ENCODE results near the gene PAGR1. TPM values are rescaled to one million over a fixed set of nuclear protein-coding genes. Genes with fewer than 3 reads are reported as not detected.
"Not testable (repeated sequence)": the region's sequence is repeated elsewhere in the genome, so short reads cannot be mapped to it uniquely, and the experiment has no call there.

The PAGR1 gene
- total RNA-seq, 1 donor from 2014 or later, result 15.6 TPM

DNA sequence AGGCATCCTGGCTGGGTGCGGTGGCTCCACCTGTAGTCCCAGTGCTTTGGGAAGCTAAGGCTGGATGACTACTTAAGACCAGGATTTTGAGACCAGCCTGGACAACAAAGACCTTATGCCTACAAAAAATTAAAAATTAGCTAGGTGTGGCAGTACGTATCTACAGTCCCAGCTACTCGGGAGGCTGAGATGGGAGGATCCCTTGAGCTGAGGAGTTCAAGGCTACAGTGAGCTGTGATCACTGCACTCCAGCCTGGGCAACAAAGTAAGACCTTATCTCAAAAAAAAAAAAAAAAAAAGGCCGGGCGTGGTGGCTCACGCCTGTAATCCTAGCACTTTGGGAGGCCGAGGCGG lies 10.4 kb downstream of the PAGR1 start:
- intact Hi-C loops (cut with DNase I), result no loop called here
- DNase-seq (ENCODE audit: low spot score), result no peak

DNA sequence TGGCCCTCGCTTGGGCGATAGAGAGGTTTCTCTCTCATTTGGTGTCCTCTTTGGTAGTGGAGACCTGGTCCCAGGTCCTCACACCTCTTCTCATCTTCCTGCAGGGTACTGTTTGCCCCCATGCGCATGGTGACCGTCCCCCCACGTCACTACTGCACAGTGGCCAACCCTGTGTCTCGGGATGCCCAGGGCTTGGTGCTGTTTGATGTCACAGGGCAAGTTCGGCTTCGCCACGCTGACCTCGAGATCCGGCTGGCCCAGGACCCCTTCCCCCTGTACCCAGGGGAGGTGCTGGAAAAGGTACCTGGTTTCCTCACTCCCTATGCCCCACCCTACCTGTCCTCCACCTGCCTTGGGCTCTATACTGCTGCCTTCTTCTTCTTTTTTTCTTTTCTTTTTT lies 14.8 kb downstream of the PAGR1 start:
- DNase-seq (ENCODE audit: low spot score), result no peak
- intact Hi-C loops (cut with DNase I), result loop anchor here (10.0 kb wide), 2 partner anchors 74 to 1004 kb away; partner anchors contain the start of gene ASPHD1

DNA sequence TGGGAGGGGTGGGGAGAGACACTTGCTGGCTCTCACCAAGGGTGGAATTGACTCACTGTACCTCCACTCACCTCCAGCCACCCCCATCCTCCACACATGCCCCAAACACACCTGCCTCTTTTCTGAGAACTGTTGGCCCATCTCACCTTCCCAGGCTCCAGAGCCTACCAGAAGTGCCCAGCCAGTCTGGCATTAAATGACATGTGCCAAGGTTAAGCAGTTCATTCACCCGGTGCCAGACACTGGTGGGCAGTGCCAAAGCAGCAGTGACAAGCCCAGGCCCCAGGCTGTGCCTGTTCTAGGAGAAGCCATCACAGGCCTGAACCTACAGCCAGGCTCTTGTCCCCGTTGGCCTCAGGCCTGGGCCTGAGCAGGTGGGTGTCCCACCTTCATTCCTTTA lies 15.5 kb downstream of the PAGR1 start:
- no peak for DNase-seq (ENCODE audit: low spot score)

DNA sequence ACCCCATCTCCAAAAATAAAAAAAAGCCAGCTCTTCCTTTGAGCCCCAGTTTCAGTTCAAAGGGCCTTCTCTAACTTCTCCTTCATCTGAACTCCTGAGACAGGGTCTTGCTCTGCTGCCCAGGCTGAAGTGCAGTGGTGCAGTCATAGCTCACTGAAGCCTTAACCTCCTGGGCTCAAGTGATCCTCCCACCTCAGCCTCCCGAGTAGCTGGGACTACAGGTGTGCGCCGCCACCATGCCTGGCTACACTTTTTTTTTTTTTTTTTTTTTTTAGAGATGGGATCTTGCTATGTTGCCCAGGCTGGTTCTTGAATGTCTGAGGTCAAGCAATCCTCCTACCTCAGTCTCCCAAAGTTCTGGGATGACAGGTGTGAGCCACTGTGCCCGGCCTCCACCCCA lies 17.3 kb downstream of the PAGR1 start:
- intact Hi-C loops (cut with DNase I), result loop anchor here (10.0 kb wide), 2 partner anchors 72 to 1002 kb away; partner anchors contain the start of gene ASPHD1
- not testable (repeated sequence) for DNase-seq (ENCODE audit: low spot score)

More for the DNA sequence above, 15.5 kb downstream of the PAGR1 start:
- intact Hi-C loops (cut with DNase I), result loop anchor here (10.0 kb wide), 2 partner anchors 73 to 1003 kb away; partner anchors contain the start of gene ASPHD1

DNA sequence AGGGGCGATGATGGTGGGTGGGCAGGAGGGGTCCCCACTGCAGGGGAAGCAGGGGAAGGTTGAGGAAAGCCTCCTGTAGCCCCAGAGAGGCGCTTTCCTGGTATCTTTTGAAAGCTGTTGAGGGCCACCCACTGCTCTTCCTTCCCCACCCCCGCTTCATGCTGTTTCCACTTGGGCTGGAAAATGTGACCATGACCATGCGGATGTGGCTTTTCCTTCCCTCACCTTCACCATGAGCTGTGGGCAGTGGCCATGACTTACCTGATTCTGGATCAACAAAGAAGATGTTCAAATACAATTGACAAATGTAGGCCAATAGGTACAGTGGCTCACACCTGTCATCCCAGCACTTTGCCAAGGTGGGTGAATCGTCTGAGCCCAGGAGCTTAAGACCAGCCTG lies 18.1 kb downstream of the PAGR1 start:
- no peak for DNase-seq (ENCODE audit: low spot score)
- intact Hi-C loops (cut with DNase I), result loop anchor here (10.0 kb wide), 2 partner anchors 71 to 1001 kb away; partner anchors contain the start of gene ASPHD1

DNA sequence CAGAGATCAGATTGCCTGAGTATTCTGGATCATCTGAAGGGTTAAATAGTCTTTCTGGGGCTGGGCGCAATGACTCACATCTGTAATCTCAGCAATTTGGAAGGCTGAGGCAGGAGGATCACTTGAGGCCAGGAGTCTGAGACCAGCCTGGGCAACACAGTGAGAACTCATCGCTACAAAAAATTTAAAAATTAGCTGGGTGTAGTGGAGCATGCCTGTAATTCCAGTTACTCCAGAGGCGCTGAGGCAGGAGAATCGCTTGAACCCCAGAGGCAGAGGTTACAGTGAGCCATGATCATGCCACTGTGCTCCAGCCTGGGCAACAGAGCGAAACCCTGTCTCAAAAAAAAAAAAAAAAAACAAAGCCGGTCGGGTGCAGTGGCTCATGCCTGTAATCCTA lies 20.0 kb downstream of the PAGR1 start:
- intact Hi-C loops (cut with DNase I), result loop anchor here (10.0 kb wide), 2 partner anchors 69 to 999 kb away; partner anchors contain the start of gene ASPHD1
- DNase-seq (ENCODE audit: low spot score), result no peak

DNA sequence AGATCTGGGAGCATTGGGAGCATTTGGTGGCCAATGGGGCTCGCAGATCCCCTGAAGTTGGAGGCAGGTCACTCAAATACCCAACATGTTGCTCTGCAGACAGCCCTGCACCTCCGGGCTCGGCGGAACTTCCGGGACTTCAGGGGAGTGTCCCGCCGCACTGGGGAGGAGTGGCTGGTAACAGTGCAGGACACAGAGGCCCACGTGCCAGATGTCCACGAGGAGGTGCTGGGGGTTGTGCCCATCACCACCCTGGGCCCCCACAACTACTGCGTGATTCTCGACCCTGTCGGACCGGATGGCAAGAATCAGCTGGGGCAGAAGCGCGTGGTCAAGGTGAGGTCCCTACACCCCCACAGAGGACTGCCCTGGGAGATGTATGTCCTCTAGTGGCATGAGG lies 20.7 kb downstream of the PAGR1 start:
- intact Hi-C loops (cut with DNase I), result loop anchor here (10.0 kb wide), 2 partner anchors 68 to 998 kb away; partner anchors contain the start of gene ASPHD1
- no peak for DNase-seq (ENCODE audit: low spot score)

DNA sequence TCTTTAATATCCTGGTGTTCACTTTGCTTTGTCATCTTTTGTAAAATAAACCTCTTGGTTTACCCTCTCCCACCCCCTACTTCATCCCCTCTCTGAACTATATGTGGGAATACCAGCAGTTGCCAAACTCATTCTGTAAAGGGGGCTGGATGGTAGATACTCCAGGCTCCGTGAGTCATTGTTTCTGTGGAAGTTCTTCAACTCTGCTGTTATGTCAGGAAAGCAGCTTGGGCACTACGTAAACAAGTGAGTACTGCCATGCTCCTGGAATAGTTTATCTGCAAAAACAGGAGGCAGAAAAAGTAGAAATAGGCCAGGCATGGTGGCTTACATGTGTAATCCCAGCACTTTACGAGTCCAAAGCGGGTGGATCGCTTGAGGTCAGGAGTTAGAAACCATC lies 21.9 kb downstream of the PAGR1 start:
- DNase-seq (ENCODE audit: low spot score), result no peak
- intact Hi-C loops (cut with DNase I), result loop anchor here (10.0 kb wide), 2 partner anchors 67 to 997 kb away; partner anchors contain the start of gene ASPHD1

DNA sequence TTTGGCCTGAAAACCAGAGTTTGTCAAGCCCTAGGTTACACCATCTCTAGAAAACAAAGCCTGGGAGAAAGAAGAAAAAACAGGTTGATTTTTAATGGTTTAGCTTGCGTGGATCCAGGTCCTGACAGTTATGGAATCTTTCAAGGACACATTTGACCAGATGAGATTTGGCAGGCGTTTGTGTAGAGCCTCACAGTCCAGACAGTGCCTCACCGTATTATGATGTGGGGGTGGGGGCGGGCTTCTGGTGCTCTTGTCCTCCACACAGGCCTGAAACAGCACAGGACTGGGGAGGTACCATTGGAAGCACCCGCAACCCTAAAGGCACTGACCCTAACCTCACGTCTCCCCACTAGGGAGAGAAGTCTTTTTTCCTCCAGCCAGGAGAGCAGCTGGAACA lies 23.9 kb downstream of the PAGR1 start:
- DNase-seq (ENCODE audit: low spot score), result no peak
- intact Hi-C loops (cut with DNase I), result loop anchor here (10.0 kb wide), 2 partner anchors 65 to 995 kb away; partner anchors contain the start of gene ASPHD1

DNA sequence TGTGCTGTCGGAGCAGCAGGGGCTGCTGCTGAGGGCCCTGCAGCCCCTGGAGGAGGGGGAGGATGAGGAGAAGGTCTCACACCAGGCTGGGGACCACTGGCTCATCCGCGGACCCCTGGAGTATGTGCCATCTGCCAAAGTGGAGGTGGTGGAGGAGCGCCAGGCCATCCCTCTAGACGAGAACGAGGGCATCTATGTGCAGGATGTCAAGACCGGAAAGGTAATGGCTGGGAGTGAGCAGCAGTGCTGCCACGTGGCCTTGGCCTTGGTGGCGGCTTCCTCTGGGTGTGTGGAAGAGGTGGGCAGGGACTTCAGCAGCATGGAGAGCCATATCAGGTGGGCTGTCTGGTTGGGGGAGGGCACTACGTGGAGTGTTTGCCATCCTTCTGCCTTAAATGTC lies 24.3 kb downstream of the PAGR1 start:
- intact Hi-C loops (cut with DNase I), result no loop called here

DNA sequence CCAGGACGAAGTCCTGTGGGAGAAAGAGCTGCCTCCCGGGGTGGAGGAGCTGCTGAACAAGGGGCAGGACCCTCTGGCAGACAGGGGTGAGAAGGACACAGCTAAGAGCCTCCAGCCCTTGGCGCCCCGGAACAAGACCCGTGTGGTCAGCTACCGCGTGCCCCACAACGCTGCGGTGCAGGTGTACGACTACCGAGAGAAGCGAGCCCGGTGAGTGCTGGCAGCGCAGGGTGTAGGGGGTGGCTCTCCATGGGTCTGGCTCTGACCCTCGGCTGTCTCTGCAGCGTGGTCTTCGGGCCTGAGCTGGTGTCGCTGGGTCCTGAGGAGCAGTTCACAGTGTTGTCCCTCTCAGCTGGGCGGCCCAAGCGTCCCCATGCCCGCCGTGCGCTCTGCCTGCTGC lies 25.7 kb downstream of the PAGR1 start:
- intact Hi-C loops (cut with DNase I), result no loop called here
- DNase-seq (ENCODE audit: low spot score), result no peak

More for the DNA sequence above, 24.3 kb downstream of the PAGR1 start:
- no peak for DNase-seq (ENCODE audit: low spot score)

DNA sequence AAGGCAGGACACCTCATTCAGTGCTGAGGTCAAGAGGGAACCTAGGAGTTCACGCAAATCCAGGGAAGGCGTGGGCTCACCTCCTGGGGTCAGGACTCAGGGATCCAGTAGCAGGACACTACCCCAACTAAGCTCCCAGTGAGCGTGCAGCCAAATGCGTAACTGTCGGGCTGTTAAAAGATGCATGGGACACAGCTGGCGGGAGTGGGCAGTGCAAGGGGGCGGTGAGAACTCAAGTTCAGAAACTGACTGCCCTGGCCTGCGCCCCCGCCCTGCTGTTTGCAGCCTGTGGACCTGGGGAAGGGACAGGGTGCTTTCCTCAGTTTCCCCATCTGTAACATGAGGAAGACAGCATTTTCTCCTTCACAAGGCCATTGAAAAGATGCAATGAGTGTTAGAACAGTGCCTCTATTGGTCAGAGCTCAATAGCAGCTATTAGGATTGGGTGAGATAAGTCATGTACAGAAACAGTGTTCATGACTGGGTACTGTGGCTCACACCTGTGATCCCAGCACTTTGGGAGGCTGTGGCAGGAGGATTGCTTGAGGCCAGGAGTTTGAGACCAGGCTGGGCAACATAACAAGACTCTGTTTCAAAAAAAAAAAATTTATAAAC lies 26.9 kb downstream of the PAGR1 start:
- intact Hi-C loops (cut with DNase I), result no loop called here
- no peak for DNase-seq (ENCODE audit: low spot score)

DNA sequence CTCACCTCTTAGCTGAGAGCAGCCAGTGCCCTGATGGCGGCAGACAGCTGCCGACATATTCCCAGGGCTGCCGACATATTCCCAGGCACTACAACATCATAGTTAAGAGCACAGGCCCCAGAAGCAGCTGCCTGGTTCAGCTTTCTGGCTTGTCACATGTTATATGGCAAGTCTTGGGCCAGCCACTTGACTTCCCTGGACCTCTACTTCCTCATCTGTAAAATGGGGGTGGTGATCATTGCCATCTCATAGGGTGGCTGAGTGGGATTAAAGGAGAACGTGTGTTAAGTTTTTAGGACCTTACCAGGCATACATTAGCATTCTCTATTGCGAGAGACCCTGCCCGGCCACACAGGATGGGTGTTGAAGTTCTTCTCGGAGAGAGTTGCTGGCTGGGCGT lies 28.0 kb downstream of the PAGR1 start:
- DNase-seq (ENCODE audit: low spot score), result no peak
- intact Hi-C loops (cut with DNase I), result no loop called here

DNA sequence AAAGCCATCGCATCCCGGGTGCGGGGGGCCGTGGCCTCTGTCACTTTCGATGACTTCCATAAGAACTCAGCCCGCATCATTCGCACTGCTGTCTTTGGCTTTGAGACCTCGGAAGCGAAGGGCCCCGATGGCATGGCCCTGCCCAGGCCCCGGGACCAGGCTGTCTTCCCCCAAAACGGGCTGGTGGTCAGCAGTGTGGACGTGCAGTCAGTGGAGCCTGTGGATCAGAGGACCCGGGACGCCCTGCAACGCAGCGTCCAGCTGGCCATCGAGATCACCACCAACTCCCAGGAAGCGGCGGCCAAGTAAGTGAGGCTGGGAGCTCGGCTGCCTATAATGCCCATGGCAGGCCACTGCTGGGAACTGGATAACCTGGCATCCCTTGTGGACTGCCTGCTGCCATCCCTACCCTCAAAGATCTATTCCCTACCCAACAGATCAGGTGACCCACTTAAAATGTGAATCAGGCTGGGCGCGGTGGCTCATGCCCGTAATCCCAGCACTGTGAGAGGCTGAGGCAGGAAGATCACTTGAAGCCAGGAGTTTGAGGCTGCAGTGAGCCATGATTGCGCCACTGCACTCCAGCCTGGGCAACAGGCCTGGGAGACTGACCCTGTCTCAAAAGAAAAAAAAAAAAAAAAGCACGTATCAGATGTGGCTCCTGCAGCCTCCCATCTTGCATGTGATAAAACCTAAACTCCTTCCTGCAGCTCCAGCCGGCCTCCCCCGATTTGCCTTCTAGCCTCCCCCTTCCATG lies 28.8 kb downstream of the PAGR1 start:
- intact Hi-C loops (cut with DNase I), result loop anchor here (5.0 kb wide), 1 partner anchor 147 kb away; no protein-coding TSS in a partner anchor
- DNase-seq (ENCODE audit: low spot score), result no peak

DNA sequence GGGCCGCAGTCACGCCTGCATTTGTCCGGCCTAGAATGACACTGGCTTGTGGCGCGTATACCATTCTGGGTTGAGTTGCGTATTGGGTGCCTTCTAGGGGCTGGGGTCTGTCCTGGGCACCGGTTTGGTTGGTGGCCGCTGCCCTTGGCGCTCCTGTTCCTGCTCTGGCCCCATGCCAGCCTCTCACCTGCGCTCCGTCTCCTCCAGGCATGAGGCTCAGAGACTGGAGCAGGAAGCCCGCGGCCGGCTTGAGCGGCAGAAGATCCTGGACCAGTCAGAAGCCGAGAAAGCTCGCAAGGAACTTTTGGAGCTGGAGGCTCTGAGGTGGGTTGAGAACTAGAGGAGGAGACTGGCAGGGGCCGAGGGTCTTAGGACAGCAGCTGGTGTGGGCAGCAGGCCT lies 29.7 kb downstream of the PAGR1 start:
- no peak for DNase-seq (ENCODE audit: low spot score)
- intact Hi-C loops (cut with DNase I), result loop anchor here (5.0 kb wide), 1 partner anchor 148 kb away; no protein-coding TSS in a partner anchor

DNA sequence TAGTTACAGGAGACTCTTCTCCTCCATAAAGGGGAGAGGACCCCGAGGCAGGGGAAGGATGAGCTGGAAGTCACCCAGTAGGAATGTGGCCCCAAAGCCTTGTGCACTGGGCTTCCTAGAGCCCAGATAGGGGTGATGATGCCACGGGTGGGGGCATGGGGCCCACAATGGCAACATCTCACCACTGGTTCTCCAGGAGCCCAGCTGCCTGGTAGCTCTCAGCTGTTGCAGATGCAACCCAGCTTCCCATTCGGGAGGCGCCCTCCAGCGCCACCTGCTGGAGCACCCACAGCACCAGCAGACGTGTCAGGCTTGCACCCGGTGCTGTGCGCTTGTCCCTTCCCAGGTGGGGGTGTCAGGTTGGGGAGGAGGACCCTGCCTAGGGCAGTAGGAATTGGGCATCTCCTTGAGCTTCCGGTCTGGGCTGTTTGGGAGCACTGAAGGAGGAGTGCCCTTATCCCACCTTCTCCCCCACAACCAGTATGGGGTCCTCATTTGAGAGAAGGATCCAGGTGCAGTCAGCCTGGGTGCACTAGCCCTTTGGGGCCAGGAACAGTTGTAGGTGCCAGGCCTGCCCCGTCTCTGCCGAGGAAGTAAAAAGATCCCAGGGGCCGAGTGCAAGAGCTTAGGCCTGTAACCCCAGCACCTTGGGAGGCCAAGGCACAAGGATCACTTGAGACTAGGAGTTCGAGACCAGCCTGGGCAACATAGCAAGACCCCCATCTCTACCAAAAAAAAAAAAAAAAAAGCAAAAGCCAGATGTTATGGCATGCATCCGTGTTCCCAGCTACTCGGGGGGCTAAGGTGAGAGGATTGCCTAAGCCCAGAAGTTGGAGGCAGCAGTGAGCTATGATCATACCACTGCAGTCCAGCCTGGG lies 32.7 kb downstream of the PAGR1 start:
- intact Hi-C loops (cut with DNase I), result loop anchor here (5.0 kb wide), 1 partner anchor 151 kb away; no protein-coding TSS in a partner anchor
- DNase-seq (ENCODE audit: low spot score), result peak; percentile 93

DNA sequence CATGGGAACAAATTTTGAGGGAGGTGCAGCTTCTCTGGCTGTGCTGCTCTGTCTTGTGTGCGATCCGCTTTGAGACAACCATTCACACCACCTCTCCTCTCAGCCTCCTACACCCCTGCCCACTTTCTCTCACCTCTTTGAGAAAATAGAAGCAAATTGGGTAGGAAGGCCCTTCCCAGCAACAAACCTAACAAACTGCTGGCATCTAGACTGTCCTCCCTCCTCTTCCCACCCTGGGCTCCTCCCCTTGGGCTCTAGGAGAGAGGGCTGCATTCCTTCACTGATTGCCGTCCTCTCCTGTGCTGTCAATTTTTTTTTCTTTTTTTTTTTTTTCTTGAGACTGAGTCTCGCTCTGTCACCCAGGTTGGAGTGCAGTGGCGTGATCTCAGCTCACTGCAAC lies 33.6 kb downstream of the PAGR1 start:
- no peak for DNase-seq (ENCODE audit: low spot score)
- intact Hi-C loops (cut with DNase I), result loop anchor here (5.0 kb wide), 1 partner anchor 152 kb away; no protein-coding TSS in a partner anchor

DNA sequence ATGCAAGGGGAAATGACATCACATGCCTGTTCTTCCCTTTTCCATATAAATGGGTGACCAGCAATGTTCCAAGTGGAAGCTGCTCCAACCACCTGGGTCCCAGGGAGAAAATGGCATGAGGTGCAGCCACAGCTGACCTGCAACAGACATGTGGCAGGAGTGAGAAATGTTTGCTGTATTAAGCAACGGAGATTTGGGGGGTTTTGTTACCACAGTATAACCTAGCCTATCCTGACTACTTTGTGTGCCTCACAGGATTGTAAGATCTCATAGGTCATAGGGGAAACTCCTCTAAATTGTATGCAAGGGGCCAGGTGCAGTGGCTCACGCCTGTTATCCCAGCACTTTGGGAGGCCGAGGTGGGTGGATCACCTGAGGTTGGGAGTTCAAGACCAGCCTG lies 35.0 kb downstream of the PAGR1 start:
- intact Hi-C loops (cut with DNase I), result no loop called here
- DNase-seq (ENCODE audit: low spot score), result no peak

DNA sequence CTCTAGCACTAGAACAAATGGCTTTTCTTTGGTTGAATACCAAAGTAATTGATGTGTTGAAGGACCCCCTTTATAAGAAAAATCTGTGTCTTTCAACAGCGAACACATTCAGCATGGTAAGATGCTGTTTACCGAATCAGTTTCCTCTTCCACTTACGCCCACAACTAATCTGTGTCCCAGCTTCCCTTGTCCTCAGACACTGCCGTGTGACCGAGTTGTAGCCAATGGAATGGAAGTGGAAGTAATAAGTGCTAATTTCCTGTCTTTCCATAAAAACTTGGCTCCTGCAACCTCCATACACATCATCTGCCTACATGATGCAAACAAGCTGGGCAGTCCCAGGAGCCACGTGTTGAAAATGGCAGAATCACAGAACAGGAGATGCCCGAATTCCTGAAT lies 36.7 kb downstream of the PAGR1 start:
- no peak for DNase-seq (ENCODE audit: low spot score)
- intact Hi-C loops (cut with DNase I), result no loop called here
